GM23338 (cell line): Measurements from ENCODE around the gene MYH6. TPM values are rescaled to one million over a fixed set of nuclear protein-coding genes. Genes with fewer than 3 reads are reported as not detected.

Experiments used
- ATAC-seq: fragments of 200-7000 bp; cut with Tn5 transposase; 3 replicates; pipeline ENCODE4 v1.9.1; 2020
- DNase-seq: peaks from one replicate; pipeline ENCODE4 v3.0.0-alpha.2; 2015; ENCODE audit warnings: low spot score
- H2AFZ ChIP-seq: fragments of 200-600 bp; sonication (generic); 2 replicates; pipeline ENCODE4 v1.8.0; 2016; ENCODE audit warnings: antibody characterized with exemption, mild to moderate bottlenecking, moderate library complexity
- H3F3A ChIP-seq: fragments of 200-600 bp; sonication (generic); replicated peaks from 2 replicates; pipeline ENCODE4 v1.8.0; 2017; ENCODE audit warnings: antibody characterized with exemption, mixed run types, low read depth
- H3K27ac ChIP-seq: fragments of 200-600 bp; sonication (generic); 2 replicates; pipeline ENCODE4 v1.6.1; 2016; ENCODE audit warnings: low read depth
- H3K27me3 ChIP-seq: fragments of 200-600 bp; sonication (generic); 2 replicates; pipeline ENCODE4 v1.8.0; 2016; ENCODE audit warnings: mild to moderate bottlenecking, mixed run types, moderate library complexity; ENCODE audit not compliant: insufficient read depth
- H3K36me3 ChIP-seq: fragments of 200-600 bp; sonication (generic); 2 replicates; pipeline ENCODE4 v1.8.0; 2016; ENCODE audit warnings: mild to moderate bottlenecking; ENCODE audit not compliant: insufficient read depth
- H3K4me1 ChIP-seq: fragments of 200-600 bp; sonication (generic); 2 replicates; pipeline ENCODE4 v1.8.0; 2016; ENCODE audit warnings: mild to moderate bottlenecking, moderate library complexity; ENCODE audit not compliant: insufficient read depth
- H3K4me2 ChIP-seq: fragments of 200-600 bp; sonication (generic); 2 replicates; pipeline ENCODE4 v1.7.1; 2017; ENCODE audit warnings: mixed run types
- H3K4me3 ChIP-seq: fragments of 200-600 bp; sonication (generic); 2 replicates; pipeline ENCODE4 v1.6.1; 2016; ENCODE audit warnings: mixed run types
- H3K79me2 ChIP-seq: fragments of 200-600 bp; sonication (generic); replicated peaks from 2 replicates; pipeline ENCODE4 v1.8.0; 2017; ENCODE audit warnings: mild to moderate bottlenecking; ENCODE audit not compliant: insufficient read depth
- H3K9me2 ChIP-seq: fragments of 200-600 bp; sonication (generic); 2 replicates; pipeline ENCODE4 v1.8.0; 2017; ENCODE audit not compliant: insufficient read depth
- H4K20me1 ChIP-seq: fragments of 200-600 bp; sonication (generic); replicated peaks from 2 replicates; pipeline ENCODE4 v1.8.0; 2017; ENCODE audit warnings: mild to moderate bottlenecking; ENCODE audit not compliant: insufficient read depth
- H3K27ac Mint-ChIP-seq: 2 replicates; pipeline ENCODE4 v1.8.0; 2020; ENCODE audit warnings: inconsistent platforms, mild to moderate bottlenecking, moderate library complexity, mixed read lengths
- H3K27me3 Mint-ChIP-seq: 3 replicates; pipeline ENCODE4 v1.8.0; 2022; ENCODE audit warnings: low read depth, mild to moderate bottlenecking, moderate library complexity, mixed read lengths, inconsistent platforms; ENCODE audit not compliant: insufficient read depth, poor library complexity
- H3K36me3 Mint-ChIP-seq: 3 replicates; pipeline ENCODE4 v1.8.0; 2021; ENCODE audit warnings: low read depth, mild to moderate bottlenecking, inconsistent platforms, moderate library complexity, mixed read lengths
- H3K4me1 Mint-ChIP-seq: 3 replicates; pipeline ENCODE4 v1.8.0; 2020; ENCODE audit warnings: mild to moderate bottlenecking, inconsistent platforms, mixed read lengths
- H3K4me3 Mint-ChIP-seq: 3 replicates; pipeline ENCODE4 v1.8.0; 2021; ENCODE audit warnings: moderate library complexity, mild to moderate bottlenecking, inconsistent platforms, mixed read lengths
- H3K9me3 Mint-ChIP-seq: 3 replicates; pipeline ENCODE4 v1.8.0; 2020; ENCODE audit warnings: moderate library complexity, mild to moderate bottlenecking, inconsistent platforms, mixed read lengths
- CREB1 ChIP-seq: fragments of 250-450 bp; sonication (Bioruptor Pico); IDR thresholded peaks from 2 replicates; pipeline ENCODE4 v1.5.0; 2020; ENCODE audit warnings: low read depth, mild to moderate bottlenecking, moderate library complexity
- CTCF ChIP-seq, 2 experiments: fragments of 200-600 bp in 1 of 2; sonication (generic) in 1 of 2; conservative IDR thresholded peaks; 2 replicates each; pipeline versions ENCODE4 v1.5.1 to v1.6.1; 2016 to 2017; ENCODE audit warnings: antibody characterized with exemption in 2 of 2, low read depth in 2 of 2, mild to moderate bottlenecking in 2 of 2, moderate library complexity in 1 of 2
- EZH2 ChIP-seq: fragments of 200-600 bp; sonication (generic); IDR thresholded peaks from one replicate; pipeline ENCODE4 v1.8.0; 2017; ENCODE audit warnings: antibody characterized with exemption, mild to moderate bottlenecking, low read depth; ENCODE audit not compliant: unreplicated experiment
- EZH2phosphoT487 ChIP-seq: fragments of 200-600 bp; sonication (generic); IDR thresholded peaks from one replicate; pipeline ENCODE4 v1.8.1; 2018; ENCODE audit warnings: antibody characterized with exemption; ENCODE audit not compliant: unreplicated experiment
- JUNB ChIP-seq: IDR thresholded peaks from one replicate; pipeline ENCODE4 v1.6.1; 2016; ENCODE audit warnings: antibody characterized with exemption; ENCODE audit not compliant: unreplicated experiment
- NANOG ChIP-seq: IDR thresholded peaks from 2 replicates; pipeline ENCODE4 v1.6.1; 2016; ENCODE audit warnings: antibody characterized with exemption, borderline replicate concordance
- POLR2AphosphoS5 ChIP-seq: IDR thresholded peaks from 2 replicates; pipeline ENCODE4 v1.6.1; 2016; ENCODE audit warnings: antibody characterized with exemption, low read depth
- STAT1 ChIP-seq: IDR thresholded peaks from one replicate; pipeline ENCODE4 v1.6.1; 2016; ENCODE audit warnings: antibody characterized with exemption; ENCODE audit not compliant: unreplicated experiment
- ZNF114 ChIP-seq: fragments of 250-450 bp; sonication (Bioruptor Pico); IDR thresholded peaks from 2 replicates; pipeline ENCODE4 v1.5.0; 2020; ENCODE audit warnings: mild to moderate bottlenecking, moderate library complexity
- ZNF331 ChIP-seq: fragments of 250-450 bp; sonication (Bioruptor Pico); IDR thresholded peaks from 2 replicates; pipeline ENCODE4 v1.5.0; 2020; ENCODE audit warnings: low read depth, mild to moderate bottlenecking, moderate library complexity
- ZNF462 ChIP-seq: fragments of 250-450 bp; sonication (Bioruptor Pico); IDR thresholded peaks from 2 replicates; pipeline ENCODE4 v1.5.0; 2020; ENCODE audit warnings: mild to moderate bottlenecking, moderate library complexity
- polyA plus RNA-seq: library from polyadenylated mRNA; unstranded; fragments of >200 nt; fragmentation: Nextera tagmentation; extraction: Ambion mirVana; gene quantifications from 2 replicates; pipeline ENCODE4 v1.2.1, GENCODE V29; 2016
- total RNA-seq: library from RNA; depleted of rRNA; stranded (reverse); fragments of >200 nt; shearing (Covaris generic); gene quantifications from 2 replicates; pipeline ENCODE4 v1.2.3, GENCODE V29; 2014
- TF ChIP-seq, protein P1 (sequence below): IDR thresholded peaks from 2 replicates; pipeline ENCODE4 v1.6.1; 2016; ENCODE audit warnings: antibody characterized with exemption
- TF ChIP-seq, protein P2 (sequence below): IDR thresholded peaks from one replicate; pipeline ENCODE4 v1.6.1; 2018; ENCODE audit warnings: antibody characterized with exemption; ENCODE audit not compliant: unreplicated experiment

The MYH6 gene
- total and polyA plus RNA-seq, 2 experiments from 2014 or later: 0.03 to 0.10 TPM

DNA sequence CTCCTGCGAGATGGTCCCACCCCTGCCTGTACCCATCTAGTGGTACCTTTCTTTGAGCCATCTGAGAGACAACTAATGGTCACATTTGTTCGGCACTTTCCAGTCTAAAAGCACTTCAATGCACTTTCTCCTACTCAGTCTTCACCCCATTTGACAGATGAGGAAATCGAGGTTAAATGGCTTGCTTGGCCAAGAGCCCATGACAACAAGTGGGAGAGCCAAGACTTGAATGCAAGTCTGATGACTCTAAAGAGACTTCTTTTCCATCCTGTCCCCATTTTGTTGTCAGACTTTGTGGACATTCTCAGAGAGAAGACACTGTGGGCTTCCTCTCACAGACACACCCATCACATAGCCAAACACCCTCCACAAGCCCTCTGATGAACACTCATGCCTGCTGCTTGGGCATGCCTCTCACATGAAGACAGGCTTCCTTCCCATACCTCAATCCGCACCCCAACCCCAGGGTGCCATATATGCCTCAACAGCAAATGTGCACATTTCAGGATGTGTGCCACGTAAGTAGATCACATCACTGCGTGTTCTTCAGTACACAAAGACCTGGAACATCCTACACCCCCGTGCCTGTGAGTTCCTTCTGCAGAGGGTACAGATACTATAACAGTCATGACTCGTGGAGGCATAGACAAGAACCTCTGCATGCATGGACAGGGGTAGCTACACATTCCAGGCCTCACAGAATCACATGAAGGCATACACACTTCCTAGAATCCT lies 26.6 kb upstream of the MYH6 start:
- Histone ChIP-seq H3K36me3 (no peaks in the 10 kb centered on the region), H3K4me2 (no peak overlapping the region), H3K27ac (no peak overlapping the region), H3F3A (no peaks in the 10 kb centered on the region), H3K4me3 (no peak overlapping the region), H4K20me1 (no peaks in the 10 kb centered on the region), H3K9me2 (peaks cover 4% of the 10 kb centered on the region; the same call in 1 of the 2 replicates), H3K4me1 (peaks cover 14% of the 10 kb centered on the region), H3K79me2 (no peaks in the 10 kb centered on the region), H3K27me3 (no peaks in the 10 kb centered on the region), H2AFZ (no peak overlapping the region)
- H3K4me3 Mint-ChIP-seq: no peak overlapping the region
- H3K9me3 Mint-ChIP-seq: no peaks in the 10 kb centered on the region
- no peak for ATAC-seq
- H3K4me1 Mint-ChIP-seq: peaks cover 17% of the 10 kb centered on the region
- H3K36me3 Mint-ChIP-seq: no peaks in the 10 kb centered on the region; the same call in 2 of the 3 replicates
- H3K27me3 Mint-ChIP-seq: peaks cover 17% of the 10 kb centered on the region
- H3K27ac Mint-ChIP-seq: no peak overlapping the region
- DNase-seq: no peak
- TF ChIP-seq, protein P1, sequence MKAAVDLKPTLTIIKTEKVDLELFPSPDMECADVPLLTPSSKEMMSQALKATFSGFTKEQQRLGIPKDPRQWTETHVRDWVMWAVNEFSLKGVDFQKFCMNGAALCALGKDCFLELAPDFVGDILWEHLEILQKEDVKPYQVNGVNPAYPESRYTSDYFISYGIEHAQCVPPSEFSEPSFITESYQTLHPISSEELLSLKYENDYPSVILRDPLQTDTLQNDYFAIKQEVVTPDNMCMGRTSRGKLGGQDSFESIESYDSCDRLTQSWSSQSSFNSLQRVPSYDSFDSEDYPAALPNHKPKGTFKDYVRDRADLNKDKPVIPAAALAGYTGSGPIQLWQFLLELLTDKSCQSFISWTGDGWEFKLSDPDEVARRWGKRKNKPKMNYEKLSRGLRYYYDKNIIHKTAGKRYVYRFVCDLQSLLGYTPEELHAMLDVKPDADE: no peak
- TF ChIP-seq ZNF462 (CRISPR knock-in tag) (no peak), ZNF114 (no peak), CREB1 (CRISPR knock-in tag) (no peak), EZH2phosphoT487 (no peak), POLR2AphosphoS5 (no peak), STAT1 (no peak), CTCF (conservative IDR thresholded peaks at IDR 0.05; ENCODE audit: low read depth in 2 of 2) (no peak), NANOG (no peak), JUNB (no peak), EZH2 (no peak), ZNF331 (CRISPR knock-in tag) (no peak)
- TF ChIP-seq, protein P2, sequence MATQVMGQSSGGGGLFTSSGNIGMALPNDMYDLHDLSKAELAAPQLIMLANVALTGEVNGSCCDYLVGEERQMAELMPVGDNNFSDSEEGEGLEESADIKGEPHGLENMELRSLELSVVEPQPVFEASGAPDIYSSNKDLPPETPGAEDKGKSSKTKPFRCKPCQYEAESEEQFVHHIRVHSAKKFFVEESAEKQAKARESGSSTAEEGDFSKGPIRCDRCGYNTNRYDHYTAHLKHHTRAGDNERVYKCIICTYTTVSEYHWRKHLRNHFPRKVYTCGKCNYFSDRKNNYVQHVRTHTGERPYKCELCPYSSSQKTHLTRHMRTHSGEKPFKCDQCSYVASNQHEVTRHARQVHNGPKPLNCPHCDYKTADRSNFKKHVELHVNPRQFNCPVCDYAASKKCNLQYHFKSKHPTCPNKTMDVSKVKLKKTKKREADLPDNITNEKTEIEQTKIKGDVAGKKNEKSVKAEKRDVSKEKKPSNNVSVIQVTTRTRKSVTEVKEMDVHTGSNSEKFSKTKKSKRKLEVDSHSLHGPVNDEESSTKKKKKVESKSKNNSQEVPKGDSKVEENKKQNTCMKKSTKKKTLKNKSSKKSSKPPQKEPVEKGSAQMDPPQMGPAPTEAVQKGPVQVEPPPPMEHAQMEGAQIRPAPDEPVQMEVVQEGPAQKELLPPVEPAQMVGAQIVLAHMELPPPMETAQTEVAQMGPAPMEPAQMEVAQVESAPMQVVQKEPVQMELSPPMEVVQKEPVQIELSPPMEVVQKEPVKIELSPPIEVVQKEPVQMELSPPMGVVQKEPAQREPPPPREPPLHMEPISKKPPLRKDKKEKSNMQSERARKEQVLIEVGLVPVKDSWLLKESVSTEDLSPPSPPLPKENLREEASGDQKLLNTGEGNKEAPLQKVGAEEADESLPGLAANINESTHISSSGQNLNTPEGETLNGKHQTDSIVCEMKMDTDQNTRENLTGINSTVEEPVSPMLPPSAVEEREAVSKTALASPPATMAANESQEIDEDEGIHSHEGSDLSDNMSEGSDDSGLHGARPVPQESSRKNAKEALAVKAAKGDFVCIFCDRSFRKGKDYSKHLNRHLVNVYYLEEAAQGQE: no peak
